T-cell (primary cell): ENCODE measurements around the gene LECT2. TPM values are rescaled to one million over a fixed set of nuclear protein-coding genes. Genes with fewer than 3 reads are reported as not detected.

Experiments used
- ATAC-seq, 4 experiments: fragments of 200-7000 bp in 3 of 4; fragments of 150-1000 bp in 1 of 4; cut with Tn5 transposase; replicated peaks in 1 of 4; 1 replicate in 3 of 4; 2 replicates in 1 of 4; pipeline ENCODE4 v1.10.0; 2021; ENCODE audit warnings: moderate library complexity in 3 of 4, mild to moderate bottlenecking in 2 of 4, moderate number of reproducible peaks in 1 of 4
- CTCF ChIA-PET, 2 donors: fragments of 300-600 bp; sonication (Branson Sonifier 250); formaldehyde crosslinking; loops; one replicate each; lab custom pipeline; 2022; ENCODE audit warnings: antibody characterized with exemption in 2 of 2; lab: Charles Lee
- POLR2A ChIA-PET, 2 donors: fragments of 300-600 bp; sonication (Branson Sonifier 250); formaldehyde crosslinking; loops; one replicate each; lab custom pipeline; 2022; ENCODE audit warnings: antibody characterized with exemption in 2 of 2; lab: Charles Lee
- DNase-seq, 35 experiments: peaks; one replicate each; pipeline versions ENCODE4 v3.0.0 to v3.0.0-alpha.2; 2013 to 2023
- H3K27ac ChIP-seq: one replicate; pipeline ENCODE4 v1.5.1; 2013; ENCODE audit warnings: low read length
- H3K27me3 ChIP-seq, 2 experiments: replicated peaks in 1 of 2; 1 replicate in 1 of 2; 2 replicates in 1 of 2; pipeline versions ENCODE4 v1.6.1 to v1.7.0; 2013; ENCODE audit warnings: low read length in 1 of 2, mixed read lengths in 1 of 2; ENCODE audit not compliant: control insufficient read depth in 2 of 2, insufficient read depth in 2 of 2; ENCODE audit errors: extremely low read depth in 1 of 2
- H3K36me3 ChIP-seq, 2 donors: 1 replicate in 1 of 2; 2 replicates in 1 of 2; pipeline versions ENCODE4 v1.6.1 to v1.7.0; 2013; ENCODE audit warnings: low read length in 1 of 2; ENCODE audit not compliant: control insufficient read depth in 2 of 2, insufficient read depth in 1 of 2; ENCODE audit errors: extremely low read depth in 1 of 2
- H3K4me1 ChIP-seq, 2 experiments: 1 replicate in 1 of 2; 2 replicates in 1 of 2; pipeline versions ENCODE4 v1.6.1 to v1.7.0; 2013; ENCODE audit warnings: low read length in 2 of 2, mixed read lengths in 1 of 2; ENCODE audit not compliant: insufficient read depth in 2 of 2, control insufficient read depth in 1 of 2; ENCODE audit errors: extremely low read depth in 1 of 2
- H3K4me3 ChIP-seq, 2 donors: 1 replicate in 1 of 2; 2 replicates in 1 of 2; pipeline versions ENCODE4 v1.5.1 to v1.7.0; 2013; ENCODE audit warnings: mild to moderate bottlenecking in 2 of 2, low read length in 1 of 2, moderate library complexity in 1 of 2; ENCODE audit not compliant: control insufficient read depth in 1 of 2; ENCODE audit errors: extremely low read depth in 1 of 2
- H3K9me3 ChIP-seq: 2 replicates; pipeline ENCODE4 v1.7.0; 2013
- H3K27ac Mint-ChIP-seq, 2 donors: one replicate each; pipeline ENCODE4 v1.8.0; 2020 to 2021; ENCODE audit warnings: mild to moderate bottlenecking in 2 of 2, mixed read lengths in 2 of 2
- H3K27me3 Mint-ChIP-seq, 2 donors: one replicate each; pipeline ENCODE4 v1.8.0; 2021 to 2022; ENCODE audit warnings: mixed read lengths in 2 of 2
- H3K36me3 Mint-ChIP-seq: one replicate; pipeline ENCODE4 v1.8.0; 2021; ENCODE audit warnings: mixed read lengths
- H3K4me1 Mint-ChIP-seq, 3 donors: one replicate each; pipeline ENCODE4 v1.8.0; 2020 to 2022; ENCODE audit warnings: mixed read lengths in 3 of 3, mild to moderate bottlenecking in 1 of 3
- H3K4me3 Mint-ChIP-seq, 3 donors: one replicate each; pipeline ENCODE4 v1.8.0; 2020 to 2022; ENCODE audit warnings: mild to moderate bottlenecking in 3 of 3, mixed read lengths in 3 of 3, moderate library complexity in 3 of 3
- H3K9me3 Mint-ChIP-seq, 3 donors: one replicate each; pipeline ENCODE4 v1.8.0; 2020 to 2022; ENCODE audit warnings: mixed read lengths in 3 of 3
- WGBS: methylation state at CpG from one replicate; pipeline ENCODE4 v1.1.5; 2013; ENCODE audit warnings: missing lambda C conversion rate; ENCODE audit not compliant: insufficient coverage; 5-methylcytosine and 5-hydroxymethylcytosine counted together
- total RNA-seq, 35 experiments: library from RNA in 6 of 35; stranded (reverse) in 6 of 35; fragments of 120-200 nt in 1 of 35; gene quantifications; one replicate each; pipeline versions ENCODE4 v1.2.1 to v1.2.4 and lab custom pipeline; 2013 to 2026

LECT2 gene
- total RNA-seq, 5 donors from 2014 or later (not counting 1 experiment from before 2014, with no cell fraction given), result not detected

DNA sequence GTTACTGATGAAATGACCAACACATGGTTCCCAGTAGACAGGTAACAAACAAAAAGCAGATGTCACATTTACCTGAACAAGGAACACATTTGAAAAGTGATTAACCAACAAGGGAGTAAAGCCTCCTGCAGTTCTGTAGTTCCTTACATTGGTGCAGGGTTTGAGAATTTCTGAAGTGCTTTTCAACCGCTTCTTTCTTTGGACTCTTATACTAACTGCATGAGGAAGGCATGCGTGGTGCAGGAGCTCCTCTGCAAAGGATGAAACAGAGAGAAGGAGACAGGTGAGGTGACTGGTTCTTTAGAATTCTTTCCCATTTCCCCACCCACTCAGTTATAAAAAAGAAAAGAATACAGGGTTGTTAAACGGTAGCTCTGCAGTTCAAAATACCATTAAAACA, 54.5 kb downstream of the LECT2 start:
- ChIA-PET POLR2A (no interaction called here), CTCF (interaction anchor here in 1 of 2 donors (0.7 to 1.5 kb wide), 2 partner anchors 9 to 87 kb away, joined by 4 to 5 read pairs; no protein-coding TSS in a partner anchor)
- no peak overlapping the region for H3K27ac Mint-ChIP-seq
- no peaks in the 10 kb centered on the region for H3K36me3 Mint-ChIP-seq
- H3K27me3 Mint-ChIP-seq, result peaks cover 31 to 39% of the 10 kb centered on the region in 2 donors
- Histone ChIP-seq H3K4me1 (no peaks in the 10 kb centered on the region), H3K9me3 (no peaks in the 10 kb centered on the region), H3K4me3 (no peak overlapping the region), H3K27ac (no peak overlapping the region), H3K36me3 (no peaks in the 10 kb centered on the region), H3K27me3 (peaks cover 2 to 18% of the 10 kb centered on the region in 2 experiments)
- H3K4me1 Mint-ChIP-seq, result no peaks in the 10 kb centered on the region
- no CpG with 5 or more reads among the region's 3 CpGs for WGBS
- no peaks in the 10 kb centered on the region for H3K9me3 Mint-ChIP-seq
- ATAC-seq (no peak), DNase-seq (no peak)
- no peak overlapping the region for H3K4me3 Mint-ChIP-seq

DNA sequence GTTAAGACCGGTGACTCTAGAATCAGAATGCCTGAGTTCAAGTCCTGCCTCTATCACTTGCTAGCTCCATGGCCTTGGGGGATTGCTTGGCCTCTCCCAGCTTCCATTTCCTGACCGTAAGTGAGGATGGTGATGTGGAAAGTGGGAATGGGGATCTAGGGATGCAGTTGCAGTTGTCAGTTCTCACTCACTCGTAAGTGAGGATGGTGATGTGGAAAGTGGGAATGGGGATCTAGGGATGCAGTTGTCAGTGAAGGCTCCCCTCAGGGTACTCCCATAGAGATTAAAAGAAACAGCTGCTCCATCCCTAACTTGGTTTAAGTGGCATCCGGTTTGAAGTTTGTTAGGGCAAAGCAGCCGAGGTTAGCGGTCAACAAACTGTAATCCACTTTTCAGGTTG, 56.1 kb downstream of the LECT2 start:
- Histone ChIP-seq H3K9me3 (no peaks in the 10 kb centered on the region), H3K4me1 (no peaks in the 10 kb centered on the region), H3K27ac (no peak overlapping the region), H3K4me3 (no peak overlapping the region), H3K36me3 (no peaks in the 10 kb centered on the region), H3K27me3 (peaks cover 2 to 12% of the 10 kb centered on the region in 2 experiments)
- 90% methylated on average over 3 of the region's 6 CpGs for WGBS
- Mint-ChIP-seq H3K4me3 (no peak overlapping the region), H3K9me3 (no peaks in the 10 kb centered on the region), H3K27me3 (peaks cover 35 to 42% of the 10 kb centered on the region in 2 donors), H3K4me1 (no peaks in the 10 kb centered on the region), H3K27ac (no peak overlapping the region), H3K36me3 (no peaks in the 10 kb centered on the region)
- ChIA-PET CTCF (no interaction called here), POLR2A (no interaction called here)
- ATAC-seq, result no peak
- DNase-seq, result no peak

Other genes with a start within 250 kb of the LECT2 start
- not detected for gene SLC25A48, start 120.3 kb downstream of the LECT2 start, total RNA-seq
- not detected for gene IL9, start 59.1 kb downstream of the LECT2 start, total RNA-seq
- 1 to 10 TPM; 1.9 to 5.1 (median 2.9) TPM for gene TGFBI, start 74.0 kb upstream of the LECT2 start, total RNA-seq
- gene SMAD5, start 177.9 kb upstream of the LECT2 start, total RNA-seq, result 10 to 100 TPM in 3 of 5 donors, 1 to 10 TPM in 2; 8.7 to 24.2 (median 18.4) TPM
- not detected for gene SMIM32, start 238.2 kb upstream of the LECT2 start, total RNA-seq